Mucosa of descending colon (tissue), 3 donors: ENCODE results near the gene POLR3H. TPM values are rescaled to one million over a fixed set of nuclear protein-coding genes. Genes with fewer than 3 reads are reported as not detected.
A peak's percentile ranks its signal among the peaks of the same experiment; 100 is the strongest.

Experiments used
- ATAC-seq: fragments of 200-7000 bp; cut with Tn5 transposase; one replicate; pipeline ENCODE4 v1.9.1; 2020; ENCODE audit warnings: mild to moderate bottlenecking, moderate library complexity
- DNase-seq, 3 donors: peaks; one replicate each; pipeline ENCODE4 v3.0.0-alpha.2; 2020
- H3K36me3 ChIP-seq: fragments of 200-600 bp; one replicate; pipeline ENCODE4 v1.8.0; 2021; ENCODE audit warnings: low read depth, mild to moderate bottlenecking
- H3K4me1 ChIP-seq: fragments of 200-600 bp; one replicate; pipeline ENCODE4 v1.8.0; 2021; ENCODE audit warnings: low read depth, mild to moderate bottlenecking
- H3K4me3 ChIP-seq: fragments of 200-600 bp; one replicate; pipeline ENCODE4 v1.8.0; 2021; ENCODE audit warnings: mild to moderate bottlenecking
- H3K9me3 ChIP-seq: fragments of 200-600 bp; one replicate; pipeline ENCODE4 v1.8.0; 2021; ENCODE audit warnings: mild to moderate bottlenecking
- CTCF ChIP-seq: fragments of 200-600 bp; IDR thresholded peaks from one replicate; pipeline ENCODE4 v1.8.0; 2022; ENCODE audit warnings: antibody characterized with exemption, mild to moderate bottlenecking
- intact Hi-C, 2 donors: fragments of 100-400 bp; cut with DNase I in 1 of 2; cut with micrococcal nuclease in 1 of 2; formaldehyde crosslinking; loops; one replicate each; pipeline versions ENCODE4 v1.11.0 to v1.11.1; 2022; cut with DNase I, micrococcal nuclease
- total RNA-seq, 3 donors: library from RNA; stranded (reverse); fragmentation: NEBNext Ultra II Directional in 2 of 3; extraction: Animal tissue kit (Norgen Biotek cat#: 25700) in 2 of 3; gene quantifications; one replicate each; pipeline versions ENCODE4 v1.2.1 to v1.2.4, GENCODE V29; 2021 to 2023
- donor health status: DM: no; HTN: no; CAD: no; lungs with moderate emphysema.
- donor health status: DM: no; HTN: no; CAD: no.
- donor health status: DM: no; HTN: yes; CAD: no.

POLR3H gene
- total RNA-seq, 3 donors from 2014 or later: 12.4 to 26.1 (median 15.7) TPM

GRCh38 chr22:41570221-41570620 is 26.0 kb upstream of the POLR3H start:
- Histone ChIP-seq H3K4me1 (no peaks in the 10 kb centered on the region), H3K9me3 (no peaks in the 10 kb centered on the region), H3K4me3 (no peak overlapping the region), H3K36me3 (no peaks in the 10 kb centered on the region)
- ATAC-seq: no peak
- no peak for DNase-seq
- intact Hi-C loops: no loop called here
- TF ChIP-seq CTCF: no peak

GRCh38 chr22:41568811-41569210 is 24.5 kb upstream of the POLR3H start:
- no peak overlapping the region for H3K4me3 ChIP-seq
- intact Hi-C loops: no loop called here
- ATAC-seq (no peak), DNase-seq (no peak)
- H3K4me1 ChIP-seq: no peaks in the 10 kb centered on the region
- no peaks in the 10 kb centered on the region for H3K36me3 ChIP-seq
- TF ChIP-seq CTCF: no peak
- no peaks in the 10 kb centered on the region for H3K9me3 ChIP-seq

- H3K4me1 ChIP-seq: no peaks in the 10 kb centered on the region
- intact Hi-C loops: no loop called here
- H3K9me3 ChIP-seq: no peaks in the 10 kb centered on the region
- no peaks in the 10 kb centered on the region for H3K36me3 ChIP-seq
- TF ChIP-seq CTCF: no peak
- no peak for ATAC-seq
- DNase-seq: no peak
- H3K4me3 ChIP-seq: no peak overlapping the region
Measured at GRCh38 chr22:41567512-41567768, 23.2 kb upstream of the POLR3H start.

- no peak for TF ChIP-seq CTCF
Measured at GRCh38 chr22:41565403-41566054, 21.3 kb upstream of the POLR3H start.

GRCh38 chr22:41564563-41564962 is 20.3 kb upstream of the POLR3H start:
- H3K36me3 ChIP-seq: no peaks in the 10 kb centered on the region
- ATAC-seq: no peak
- intact Hi-C loops: no loop called here

More at GRCh38 chr22:41565403-41566054, 21.3 kb upstream of the POLR3H start:
- Histone ChIP-seq H3K4me1 (no peaks in the 10 kb centered on the region), H3K4me3 (no peak overlapping the region), H3K36me3 (no peaks in the 10 kb centered on the region), H3K9me3 (no peaks in the 10 kb centered on the region)
- intact Hi-C loops: no loop called here
- DNase-seq (no peak), ATAC-seq (peak; percentile 42)

More at GRCh38 chr22:41564563-41564962, 20.3 kb upstream of the POLR3H start:
- peak in 1 of 3 donors; percentile 14 for DNase-seq
- Histone ChIP-seq H3K4me1 (no peaks in the 10 kb centered on the region), H3K4me3 (no peak overlapping the region), H3K9me3 (no peaks in the 10 kb centered on the region)
- no peak for TF ChIP-seq CTCF
